Stimulated activated CD4-positive, alpha-beta T cell treated with anti-CD3 and anti-CD28 coated beads, Interleukin-15, amount 100 ng/mL, for 48 hours (primary cell): ENCODE measurements around the gene MAP3K7CL.

ENCODE experiments used
- DNase-seq, 2 donors: peaks; one replicate each; pipeline ENCODE4 v3.0.0-alpha.2; 2020; ENCODE audit warnings: low read depth in 2 of 2

Gene MAP3K7CL

GRCh38 chr21:29130270-29130969 lies at the start of gene MAP3K7CL:
Gene MAP3K7CL (plus strand): TSS chr21:29130644. CDS start chr21:29133345, 2,701 bp downstream.
- DNase-seq = no peak

DNA sequence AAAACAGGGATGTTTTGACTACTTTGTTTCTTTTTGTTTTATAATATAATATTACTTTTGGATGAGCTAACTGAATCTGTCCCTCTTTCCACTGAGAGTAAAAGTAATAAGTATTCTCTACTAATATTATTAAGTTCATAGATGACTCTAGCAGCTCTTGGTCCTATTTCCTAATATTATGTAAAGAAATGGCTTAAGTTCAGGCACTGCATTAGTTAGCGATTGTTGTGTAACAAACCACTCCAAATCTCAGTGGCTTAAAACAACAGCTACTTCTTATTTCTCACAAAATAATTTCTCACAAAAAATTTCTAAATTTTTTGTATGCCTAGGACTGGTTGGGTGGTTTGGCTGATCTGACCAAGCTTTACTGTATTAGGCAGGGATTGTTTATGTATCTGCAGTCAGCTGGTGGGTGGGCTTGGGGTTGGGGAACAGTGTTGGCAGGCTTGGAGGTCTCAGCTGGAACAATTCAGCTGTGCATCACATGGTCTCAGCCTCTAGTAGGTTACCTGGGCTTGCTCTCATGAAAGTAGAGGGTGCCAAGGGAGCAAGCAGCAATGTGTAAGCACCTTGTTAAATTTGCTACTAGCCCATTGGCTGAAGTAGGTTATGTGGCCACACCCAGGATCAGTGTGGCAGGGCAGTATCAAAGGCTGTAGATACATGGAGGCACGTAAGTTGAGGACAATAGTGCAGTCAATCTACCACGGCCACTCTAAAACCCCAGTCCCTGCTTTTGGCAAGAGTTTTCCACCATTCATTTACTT lies 48.2 kb upstream of the MAP3K7CL start:
- no peak for DNase-seq

- no peak for DNase-seq
These were observed 47.1 kb upstream of the MAP3K7CL start for GRCh38 chr21:29083306-29083705.

- no peak for DNase-seq
These were observed 46.1 kb upstream of the MAP3K7CL start for GRCh38 chr21:29084372-29084771.

DNA sequence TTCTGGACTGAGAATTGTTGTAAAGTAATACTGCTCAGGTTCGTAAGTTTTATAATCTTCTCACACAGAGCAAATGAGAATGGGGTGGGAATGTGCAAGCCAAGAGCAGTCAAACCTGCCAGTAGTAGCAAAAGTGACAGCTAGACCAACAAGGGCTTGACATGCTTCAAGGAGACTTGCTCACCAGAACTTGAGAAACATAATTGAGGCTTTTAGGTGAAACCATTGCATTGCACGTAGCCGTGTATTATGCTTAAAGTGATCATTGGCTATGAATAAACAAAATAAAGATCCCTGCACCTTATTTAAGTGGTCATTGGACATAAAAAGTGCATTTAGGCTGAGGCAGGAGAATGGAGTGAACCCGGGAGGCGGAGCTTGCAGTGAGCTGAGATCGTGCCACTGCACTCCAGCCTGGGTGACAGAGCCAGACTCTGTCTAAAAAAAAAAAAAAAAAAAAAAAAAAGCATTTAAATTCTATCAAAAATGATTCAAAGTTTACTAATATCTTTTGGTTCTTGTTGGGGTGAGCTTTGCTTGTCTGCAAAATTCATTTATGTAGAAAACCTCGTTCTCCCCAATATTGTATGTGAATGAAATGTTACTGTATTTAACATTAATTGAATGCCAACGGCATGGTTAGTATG lies 45.2 kb upstream of the MAP3K7CL start:
- DNase-seq = no peak

DNA sequence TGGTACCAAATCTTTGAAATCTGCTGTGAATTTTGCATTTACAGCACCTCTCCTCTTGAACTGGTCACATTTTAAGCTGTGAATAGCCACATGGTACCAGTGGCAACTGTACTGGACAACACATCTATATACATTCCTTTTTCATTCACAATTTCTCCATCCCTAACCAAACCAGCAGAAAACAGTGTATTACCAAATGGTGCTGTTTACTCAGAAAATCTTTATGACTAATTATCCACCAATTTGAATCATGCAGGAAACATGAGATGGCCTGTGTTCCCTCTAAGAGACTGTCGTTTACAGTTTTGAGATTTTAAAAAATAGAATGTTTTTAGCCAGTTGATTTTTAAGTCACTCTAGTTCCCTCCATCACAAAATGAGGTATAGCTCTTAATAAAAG lies 39.4 kb upstream of the MAP3K7CL start:
- DNase-seq = no peak

DNA sequence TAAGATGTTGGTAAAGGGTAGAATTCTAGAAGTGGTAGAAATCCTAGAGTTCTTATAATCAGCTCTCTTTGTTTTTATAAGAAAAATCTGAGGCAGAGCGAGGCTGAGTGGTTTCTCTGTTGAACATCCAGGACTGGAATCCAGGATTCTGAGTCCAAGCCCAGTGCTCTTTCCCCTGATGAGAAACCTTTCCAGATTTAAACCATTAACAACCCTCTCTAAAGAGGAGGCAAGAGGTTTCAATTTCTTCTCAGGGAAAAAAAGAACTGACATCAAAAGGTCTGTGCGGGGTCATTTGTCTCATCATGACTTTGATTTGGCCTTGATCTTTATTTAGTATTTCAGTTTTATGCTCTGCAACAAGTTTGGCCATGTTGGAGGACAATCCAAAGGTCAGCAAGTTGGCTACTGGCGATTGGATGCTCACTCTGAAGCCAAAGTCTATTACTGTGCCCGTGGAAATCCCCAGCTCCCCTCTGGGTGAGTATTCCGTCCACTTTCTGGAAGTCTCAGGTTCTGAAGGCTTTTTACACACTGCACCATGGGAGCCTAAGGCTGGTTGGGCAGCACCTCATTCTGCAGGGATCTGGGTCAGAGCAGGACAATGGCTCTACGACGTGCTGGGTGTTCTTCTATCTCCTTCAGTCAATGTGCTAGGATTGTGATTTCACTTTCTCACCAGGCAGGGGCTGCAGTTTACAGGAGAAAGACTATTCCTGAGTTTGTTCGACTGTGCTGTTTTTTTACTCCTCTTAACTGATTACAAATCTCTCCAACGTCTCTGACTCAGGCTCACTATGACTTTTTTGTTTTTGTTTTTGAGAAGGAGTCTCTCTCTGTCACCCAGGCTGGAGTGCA lies 38.1 kb upstream of the MAP3K7CL start:
- DNase-seq = no peak

GRCh38 chr21:29096218-29097015 lies 34.0 kb upstream of the MAP3K7CL start:
- DNase-seq = no peak

GRCh38 chr21:29098156-29098555 lies 32.3 kb upstream of the MAP3K7CL start:
- no peak for DNase-seq

DNA sequence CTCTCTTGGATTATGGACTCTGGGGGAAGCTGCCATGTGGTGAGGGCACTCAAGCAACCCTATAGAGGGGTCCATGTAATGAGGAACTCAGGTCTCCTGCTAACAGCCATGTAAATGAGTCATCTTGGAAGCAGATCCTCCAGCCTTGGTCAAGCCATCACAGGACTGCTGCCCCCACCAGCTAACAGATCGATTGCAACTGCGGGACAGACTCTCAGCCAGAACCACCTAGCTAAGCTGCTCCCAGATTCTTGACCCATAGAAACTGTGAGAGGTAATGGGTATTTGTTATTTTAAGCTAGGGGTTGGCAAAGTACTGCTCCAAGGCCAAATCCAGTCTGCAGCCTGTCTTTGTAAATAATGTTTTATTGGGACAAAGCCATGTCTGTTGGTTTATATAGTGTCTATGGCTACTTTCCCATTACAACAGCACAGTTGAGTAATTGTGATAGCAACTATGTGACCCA lies 27.6 kb upstream of the MAP3K7CL start:
- DNase-seq = no peak

GRCh38 chr21:29104239-29104708 lies 26.2 kb upstream of the MAP3K7CL start:
- DNase-seq = no peak

DNA sequence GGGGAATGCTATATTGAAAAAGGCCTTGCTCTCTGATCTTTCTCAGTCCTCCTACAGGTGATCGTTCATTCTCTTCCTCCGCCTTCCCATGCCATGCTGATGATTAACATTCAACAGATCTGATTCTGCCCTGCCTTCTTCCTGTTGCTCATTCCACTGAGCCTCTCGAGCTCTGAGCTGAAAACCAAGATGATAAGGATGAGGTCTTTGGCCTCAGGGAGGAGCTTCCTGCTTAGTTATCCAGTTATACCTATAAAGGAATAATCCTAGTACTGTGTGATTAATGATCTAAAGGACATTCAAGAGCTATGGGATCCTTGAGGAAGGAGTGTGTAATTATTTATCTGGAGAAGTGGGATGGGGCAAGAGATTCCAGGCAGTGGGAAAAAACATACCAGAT lies 25.2 kb upstream of the MAP3K7CL start:
- no peak for DNase-seq

DNA sequence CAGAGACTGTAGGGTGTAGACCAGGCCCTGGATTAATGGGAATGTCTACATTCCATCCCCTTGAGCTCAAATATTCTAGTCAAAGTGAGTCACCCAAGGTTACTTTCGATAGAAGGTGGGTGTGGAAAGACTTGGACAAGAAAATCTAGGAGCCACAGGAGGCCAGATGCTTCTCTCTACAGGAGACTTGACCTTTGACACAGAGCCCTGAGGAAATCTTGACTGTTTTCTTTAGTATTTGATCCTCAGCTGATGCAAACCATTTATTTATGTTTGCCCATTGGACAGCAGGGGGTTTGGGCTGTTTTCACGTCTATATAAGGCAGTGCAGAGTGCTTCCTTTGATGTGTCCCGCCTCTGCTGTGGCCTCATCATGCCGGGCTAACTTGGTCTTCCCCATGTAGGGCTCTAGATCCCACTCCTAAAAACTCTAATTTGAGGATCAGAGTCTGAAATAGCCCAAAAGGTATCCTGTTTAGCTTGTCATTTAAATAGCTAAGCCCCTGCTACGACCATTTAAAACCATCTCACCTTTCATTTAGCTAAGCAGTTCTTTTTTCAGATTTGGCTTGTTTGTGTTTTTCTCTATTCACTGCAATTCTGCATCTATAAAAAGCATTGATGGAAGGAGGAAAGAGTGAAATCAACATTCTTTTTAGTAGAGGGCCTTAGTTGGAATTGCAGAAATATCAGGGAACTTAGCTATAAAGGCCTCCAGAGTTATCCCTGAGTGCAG lies 15.5 kb upstream of the MAP3K7CL start:
- no peak for DNase-seq

GRCh38 chr21:29115899-29116298 lies 14.5 kb upstream of the MAP3K7CL start:
- no peak for DNase-seq

- DNase-seq = no peak
These were observed 13.0 kb upstream of the MAP3K7CL start for GRCh38 chr21:29117372-29117955.

GRCh38 chr21:29121759-29122158 lies 8.7 kb upstream of the MAP3K7CL start:
- DNase-seq = no peak

DNA sequence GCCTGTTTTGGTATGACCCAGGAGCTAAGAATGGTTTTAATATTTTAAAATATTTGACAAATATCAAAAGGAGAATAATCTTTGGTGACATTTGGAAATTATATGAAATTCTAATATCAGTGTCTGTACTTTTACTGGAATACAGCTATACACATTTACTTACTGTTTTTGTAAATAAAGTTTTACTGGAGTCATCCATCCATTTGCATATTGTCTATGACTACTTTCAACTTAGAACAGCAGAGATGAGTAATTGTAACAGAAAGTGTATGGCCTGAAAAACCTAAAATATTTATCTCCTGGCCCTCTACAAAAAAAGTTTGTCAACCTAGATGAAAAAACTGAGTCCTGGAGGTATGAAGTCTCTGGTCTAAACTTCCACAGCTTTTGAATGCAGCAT lies 5.8 kb upstream of the MAP3K7CL start:
- DNase-seq = no peak

DNA sequence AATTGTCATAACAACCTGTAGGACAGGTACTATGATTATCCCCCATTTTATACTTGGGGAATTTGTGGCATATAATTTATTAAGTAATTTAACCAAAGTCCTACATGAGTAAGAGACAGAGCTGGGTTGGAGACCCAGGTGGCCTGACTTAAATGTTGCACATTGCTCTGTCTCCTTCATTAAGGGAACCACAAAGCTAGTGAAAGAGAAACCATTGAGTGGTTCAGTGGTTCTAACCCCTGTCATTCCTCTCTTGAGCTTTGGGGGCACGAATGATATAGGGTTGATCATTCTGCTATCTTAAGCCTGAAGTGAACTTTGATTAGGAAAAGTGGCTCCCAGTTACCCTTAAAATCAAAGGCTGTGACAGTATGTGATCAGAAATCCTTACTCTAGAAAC lies 5.3 kb upstream of the MAP3K7CL start:
- no peak for DNase-seq

GRCh38 chr21:29125979-29126378 lies 4.5 kb upstream of the MAP3K7CL start:
- no peak for DNase-seq

DNA sequence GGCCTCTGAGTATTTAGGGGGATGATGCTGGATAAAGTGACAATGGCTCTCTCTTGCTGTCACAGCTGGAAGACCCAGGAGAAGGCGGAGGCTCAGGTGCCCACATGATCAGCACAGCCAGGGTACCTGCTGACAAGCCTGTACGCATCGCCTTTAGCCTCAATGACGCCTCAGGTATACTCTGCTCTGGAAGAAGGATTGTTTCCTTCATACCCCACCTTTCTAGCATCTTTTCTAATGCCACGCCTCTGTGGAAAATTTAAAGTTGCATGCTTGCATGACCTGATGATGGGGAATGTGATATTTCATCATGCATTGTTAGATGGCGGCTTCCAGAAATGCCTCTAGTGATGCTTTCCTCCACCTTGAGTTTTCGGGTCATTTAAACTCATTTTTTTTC lies 2.8 kb downstream of the MAP3K7CL start:
- no peak for DNase-seq
